GM12872 (cell line): Measurements from ENCODE around the gene WBP1L.

ENCODE experiments used
- CTCF ChIP-seq: IDR thresholded peaks from 3 replicates; pipeline ENCODE4 v1.5.1; 2011; ENCODE audit warnings: low read depth, mild to moderate bottlenecking, low read length, moderate library complexity; ENCODE audit not compliant: insufficient read depth

The WBP1L gene

GRCh38 chr10:102814453-102814871 is 70.7 kb downstream of the WBP1L start:
- TF ChIP-seq CTCF: no peak

GRCh38 chr10:102814873-102815661 is 71.3 kb downstream of the WBP1L start:
- TF ChIP-seq CTCF: no peak

GRCh38 chr10:102815790-102816549 is 72.2 kb downstream of the WBP1L start:
- no peak for TF ChIP-seq CTCF

- no peak for TF ChIP-seq CTCF
Observed at GRCh38 chr10:102817175-102817574, 73.4 kb downstream of the WBP1L start.

GRCh38 chr10:102819054-102819453 is 75.3 kb downstream of the WBP1L start:
- TF ChIP-seq CTCF: no peak

- no peak for TF ChIP-seq CTCF
Observed at GRCh38 chr10:102822222-102822621, 78.5 kb downstream of the WBP1L start.

- no peak for TF ChIP-seq CTCF
Observed at GRCh38 chr10:102824664-102825063, 80.9 kb downstream of the WBP1L start.
